IMR-90 (cell line): Measurements from ENCODE around the gene SYTL2. TPM values are rescaled to one million over a fixed set of nuclear protein-coding genes. Genes with fewer than 3 reads are reported as not detected.

Experiments
- ATAC-seq: fragments of 200-7000 bp; cut with Tn5 transposase; 2 replicates; pipeline ENCODE4 v1.9.1; 2020; ENCODE audit warnings: low read depth, mild to moderate bottlenecking, moderate library complexity
- BruUV-seq: library from RNA; stranded (reverse); fragments of 400-500 nt; replicated peaks from 2 replicates; lab custom pipeline; 2021; lab: Mats Ljungman, UMichigan
- CTCF ChIA-PET: fragments of 300-600 bp; formaldehyde crosslinking; extraction: SDS; loops from one replicate; lab custom pipeline; 2021; ENCODE audit warnings: antibody characterized with exemption; lab: Yijun Ruan, JAX
- POLR2A ChIA-PET: fragments of 300-600 bp; sonication (Branson Sonifier 250); formaldehyde crosslinking; loops from one replicate; lab custom pipeline; 2022; ENCODE audit warnings: antibody characterized with exemption; ENCODE audit not compliant: unreplicated experiment; lab: Charles Lee
- DNase-seq: peaks from one replicate; pipeline ENCODE4 v3.0.0; 2013
- H2AFZ ChIP-seq: replicated peaks from 2 replicates; pipeline ENCODE3; 2013; ENCODE audit warnings: low read length, mild to moderate bottlenecking; ENCODE audit not compliant: poor library complexity
- H2AK5ac ChIP-seq: 2 replicates; pipeline ENCODE4 v1.6.1; 2013; ENCODE audit warnings: low read depth, low read length, inconsistent platforms
- H2AK9ac ChIP-seq: replicated peaks from 2 replicates; pipeline ENCODE3; 2013; ENCODE audit warnings: mild to moderate bottlenecking, low read depth, low read length, moderate library complexity; ENCODE audit not compliant: poor library complexity
- H2BK120ac ChIP-seq: 2 replicates; pipeline ENCODE4 v1.6.1; 2013; ENCODE audit warnings: low read depth, low read length, inconsistent platforms
- H2BK15ac ChIP-seq: 3 replicates; pipeline ENCODE4 v1.6.1; 2013; ENCODE audit warnings: low read depth, low read length, inconsistent platforms
- H2BK20ac ChIP-seq: 2 replicates; pipeline ENCODE4 v1.6.1; 2013; ENCODE audit warnings: low read depth, mild to moderate bottlenecking, inconsistent platforms, low read length, moderate library complexity
- H2BK5ac ChIP-seq: 2 replicates; pipeline ENCODE4 v1.6.1; 2013; ENCODE audit warnings: mild to moderate bottlenecking, low read depth, low read length, inconsistent platforms; ENCODE audit not compliant: poor library complexity, severe bottlenecking
- H3K14ac ChIP-seq: replicated peaks from 2 replicates; pipeline ENCODE4 v1.6.1; 2013; ENCODE audit warnings: low read depth, low read length, inconsistent platforms
- H3K18ac ChIP-seq: 2 replicates; pipeline ENCODE4 v1.6.1; 2013; ENCODE audit warnings: low read depth, low read length, control low read depth
- H3K23ac ChIP-seq: 2 replicates; pipeline ENCODE4 v1.6.1; 2013; ENCODE audit warnings: low read depth, low read length, inconsistent platforms
- H3K27ac ChIP-seq: 2 replicates; pipeline ENCODE4 v1.5.1; 2013; ENCODE audit warnings: mild to moderate bottlenecking, control low read depth, low read length; ENCODE audit not compliant: insufficient read depth
- H3K27me3 ChIP-seq: 2 replicates; pipeline ENCODE4 v1.6.1; 2013; ENCODE audit warnings: low read length; ENCODE audit not compliant: control insufficient read depth, insufficient read depth
- H3K36me3 ChIP-seq: 2 replicates; pipeline ENCODE4 v1.6.1; 2013; ENCODE audit warnings: low read length, mixed read lengths; ENCODE audit not compliant: control insufficient read depth, insufficient read depth
- H3K4ac ChIP-seq: 2 replicates; pipeline ENCODE4 v1.6.1; 2013; ENCODE audit warnings: low read depth, low read length, inconsistent platforms
- H3K4me1 ChIP-seq: 2 replicates; pipeline ENCODE4 v1.6.1; 2013; ENCODE audit warnings: low read length, mixed read lengths; ENCODE audit not compliant: control insufficient read depth, insufficient read depth
- H3K4me2 ChIP-seq: 2 replicates; pipeline ENCODE4 v1.6.1; 2013; ENCODE audit warnings: low read depth, mild to moderate bottlenecking, control low read depth, low read length, moderate library complexity
- H3K4me3 ChIP-seq: 2 replicates; pipeline ENCODE4 v1.5.1; 2013; ENCODE audit warnings: low read depth, mild to moderate bottlenecking, control low read depth, low read length, moderate library complexity; ENCODE audit not compliant: insufficient read depth
- H3K56ac ChIP-seq: 2 replicates; pipeline ENCODE4 v1.6.1; 2013; ENCODE audit warnings: low read length, inconsistent platforms; ENCODE audit not compliant: insufficient read depth; ENCODE audit errors: extremely low read depth
- H3K79me1 ChIP-seq, 2 experiments: 2 replicates each; pipeline ENCODE4 v1.6.1; 2013; ENCODE audit warnings: low read length in 2 of 2, inconsistent platforms in 1 of 2, low read depth in 1 of 2
- H3K9ac ChIP-seq: 2 replicates; pipeline ENCODE4 v1.6.1; 2013; ENCODE audit warnings: low read depth, low read length, control low read depth
- H3K9me1 ChIP-seq: 2 replicates; pipeline ENCODE4 v1.6.1; 2013; ENCODE audit warnings: low read length, inconsistent platforms; ENCODE audit not compliant: insufficient read depth
- H3K9me3 ChIP-seq: 2 replicates; pipeline ENCODE4 v1.6.1; 2013; ENCODE audit warnings: low read length; ENCODE audit not compliant: control insufficient read depth, insufficient read depth
- H4K20me1 ChIP-seq: 2 replicates; pipeline ENCODE4 v1.6.1; 2013; ENCODE audit warnings: low read length, inconsistent platforms; ENCODE audit not compliant: insufficient read depth
- H4K5ac ChIP-seq: 2 replicates; pipeline ENCODE4 v1.6.1; 2013; ENCODE audit warnings: mild to moderate bottlenecking, low read depth, low read length, control low read depth
- H4K8ac ChIP-seq, 2 experiments: 2 replicates each; pipeline ENCODE4 v1.6.1; 2013; ENCODE audit warnings: low read depth in 2 of 2, low read length in 2 of 2, control low read depth in 1 of 2, inconsistent platforms in 1 of 2
- H4K91ac ChIP-seq: 2 replicates; pipeline ENCODE4 v1.6.1; 2013; ENCODE audit warnings: low read depth, low read length, inconsistent platforms; ENCODE audit not compliant: insufficient read depth
- CEBPB ChIP-seq: IDR thresholded peaks from 2 replicates; pipeline ENCODE4 v1.6.1; 2012; ENCODE audit warnings: low read depth, low read length, improper control_type of control experiment
- MXI1 ChIP-seq: IDR thresholded peaks from 2 replicates; pipeline ENCODE4 v1.6.1; 2012; ENCODE audit warnings: low read depth, mild to moderate bottlenecking, low read length, moderate library complexity, borderline replicate concordance
- WGBS, 2 experiments: methylation state at CpG; one replicate each; pipeline versions ENCODE4 v1.1.5 to v1.1.7; 2013; ENCODE audit warnings: missing lambda C conversion rate in 2 of 2; ENCODE audit not compliant: insufficient read length in 1 of 2; ENCODE audit errors: extremely low coverage in 2 of 2; 5-methylcytosine and 5-hydroxymethylcytosine counted together
- dilution Hi-C: fragments of 300-500 bp; cut with HindIII; formaldehyde crosslinking; loops from one replicate; pipeline ENCODE4 v1.14.3; 2018; ENCODE audit warnings: low sequenced_read_pairs; ENCODE audit not compliant: unreplicated experiment
- in situ Hi-C: fragments of 300-500 bp; cut with MboI; formaldehyde crosslinking; loops from 3 replicates; pipeline ENCODE4 v1.14.3; 2019; ENCODE audit warnings: low sequenced_read_pairs, inconsistent platforms, mixed read lengths
- intact Hi-C: fragments of 100-400 bp; cut with micrococcal nuclease; formaldehyde crosslinking; loops from 2 replicates; pipeline ENCODE4 v1.10.0; 2022
- polyA plus RNA-seq, 3 experiments: library from polyadenylated mRNA; depleted of rRNA; stranded (reverse); fragments of >200 nt; gene quantifications; 2 replicates each; pipeline ENCODE4 v1.2.3, GENCODE V29; 2012; ENCODE audit warnings: low replicate concordance in 1 of 3
- total RNA-seq: library from RNA; depleted of rRNA; stranded (reverse); fragments of >200 nt; gene quantifications from 2 replicates; pipeline ENCODE4 v1.2.3, GENCODE V29; 2012

SYTL2 gene
- total and polyA plus RNA-seq, 2 of the 4 experiments (the other 2 are of a cell fraction) = 45.2 to 70.0 TPM

GRCh38 chr11:85845124-85845631, 34.2 kb upstream of the SYTL2 start:
- dilution Hi-C loops = no loop called here
- no peak overlapping the region for H2AK5ac ChIP-seq
- no peak overlapping the region for H4K8ac ChIP-seq
- no peak overlapping the region for H3K18ac ChIP-seq
- no CpG with 5 or more reads among the region's 1 CpG for WGBS, 2 experiments
- H4K20me1 ChIP-seq = no peaks in the 10 kb centered on the region
- no peak overlapping the region for H3K4me3 ChIP-seq
- intact Hi-C loops = no loop called here
- peaks cover 2% of the 10 kb centered on the region; the same call in 1 of the 2 replicates for H3K4me1 ChIP-seq
- H3K56ac ChIP-seq = no peak overlapping the region
- H2AK9ac ChIP-seq = no peak overlapping the region
- no peak overlapping the region for H2BK15ac ChIP-seq
- no peak overlapping the region for H2BK120ac ChIP-seq
- no peak overlapping the region for H2AFZ ChIP-seq
- no peak overlapping the region for H3K4me2 ChIP-seq
- H3K27me3 ChIP-seq = no peaks in the 10 kb centered on the region
- no peak overlapping the region for H3K14ac ChIP-seq
- DNase-seq (peak; percentile 37), ATAC-seq (0 out of 2 replicates have a peak, but pooled peaks have one; percentile 27)
- H4K5ac ChIP-seq = no peak overlapping the region
- peak; percentile 44; the same call in 1 of the 2 replicates for TF ChIP-seq CEBPB
- TF ChIP-seq MXI1 = no peak
- no peak overlapping the region for H3K9ac ChIP-seq
- H3K27ac ChIP-seq = no peak overlapping the region
- CTCF ChIA-PET = no interaction called here
- no TSS peak for BruUV-seq
- H3K23ac ChIP-seq = no peak overlapping the region
- no peak overlapping the region for H4K91ac ChIP-seq
- H2BK20ac ChIP-seq = no peak overlapping the region
- no peak overlapping the region for H3K4ac ChIP-seq
- no peaks in the 10 kb centered on the region; the same call in 1 of the 2 replicates for H3K9me3 ChIP-seq
- peaks cover 7% of the 10 kb centered on the region; the same call in 1 of the 2 replicates for H3K9me1 ChIP-seq
- H3K79me1 ChIP-seq = no peaks in the 10 kb centered on the region
- no peaks in the 10 kb centered on the region for H3K36me3 ChIP-seq
- in situ Hi-C loops = no loop called here
- no peak overlapping the region for H2BK5ac ChIP-seq
- POLR2A ChIA-PET = no interaction called here
